ENCODE data around the gene IFRD2.
"Not testable (repeated sequence)": the region's sequence is repeated elsewhere in the genome, so short reads cannot be mapped to it uniquely, and the experiment has no call there.

IFRD2 gene

GRCh38 chr3:50290161-50290641 lies 2.0 kb downstream of the IFRD2 start:
- Mint-ChIP-seq H3K27ac (no peak overlapping the region), H3K4me3 (peak overlapping the region; percentile 43), H3K27me3 (ENCODE audit: low read depth) (no peaks in the 10 kb centered on the region), H3K36me3 (ENCODE audit: low read depth) (peaks cover 6% of the 10 kb centered on the region), H3K4me1 (ENCODE audit: low read depth) (peaks cover 13% of the 10 kb centered on the region), H3K9me3 (no peaks in the 10 kb centered on the region)
- DNase-seq (ENCODE audit: low spot score): no peak

GRCh38 chr3:50289130-50289529 lies 3.1 kb downstream of the IFRD2 start:
- H3K36me3 Mint-ChIP-seq (ENCODE audit: low read depth): peaks cover 6% of the 10 kb centered on the region
- H3K27me3 Mint-ChIP-seq (ENCODE audit: low read depth): no peaks in the 10 kb centered on the region
- no peaks in the 10 kb centered on the region for H3K9me3 Mint-ChIP-seq
- H3K4me1 Mint-ChIP-seq (ENCODE audit: low read depth): peaks cover 13% of the 10 kb centered on the region
- no peak overlapping the region for H3K27ac Mint-ChIP-seq
- no peak overlapping the region for H3K4me3 Mint-ChIP-seq
- no peak for DNase-seq (ENCODE audit: low spot score)

- no peak for DNase-seq (ENCODE audit: low spot score)
- no peaks in the 10 kb centered on the region for H3K27me3 Mint-ChIP-seq (ENCODE audit: low read depth)
- peaks cover 13% of the 10 kb centered on the region for H3K4me1 Mint-ChIP-seq (ENCODE audit: low read depth)
- peaks cover 6% of the 10 kb centered on the region for H3K36me3 Mint-ChIP-seq (ENCODE audit: low read depth)
- no peak overlapping the region for H3K4me3 Mint-ChIP-seq
- no peak overlapping the region for H3K27ac Mint-ChIP-seq
- H3K9me3 Mint-ChIP-seq: no peaks in the 10 kb centered on the region
Measured at GRCh38 chr3:50288387-50289007, 3.7 kb downstream of the IFRD2 start.

GRCh38 chr3:50287262-50287661 lies 5.0 kb downstream of the IFRD2 start:
- Mint-ChIP-seq H3K27me3 (ENCODE audit: low read depth) (no peaks in the 10 kb centered on the region), H3K4me3 (no peak overlapping the region), H3K4me1 (ENCODE audit: low read depth) (peaks cover 6% of the 10 kb centered on the region), H3K27ac (no peak overlapping the region), H3K9me3 (no peaks in the 10 kb centered on the region), H3K36me3 (ENCODE audit: low read depth) (peaks cover 6% of the 10 kb centered on the region)
- no peak for DNase-seq (ENCODE audit: low spot score)

GRCh38 chr3:50286322-50287227 lies 5.7 kb downstream of the IFRD2 start:
- DNase-seq (ENCODE audit: low spot score): no peak
- Mint-ChIP-seq H3K4me3 (no peak overlapping the region), H3K36me3 (ENCODE audit: low read depth) (peaks cover 6% of the 10 kb centered on the region), H3K27ac (no peak overlapping the region), H3K9me3 (no peaks in the 10 kb centered on the region), H3K4me1 (ENCODE audit: low read depth) (peaks cover 6% of the 10 kb centered on the region), H3K27me3 (ENCODE audit: low read depth) (no peaks in the 10 kb centered on the region)

GRCh38 chr3:50284121-50284520 lies 8.1 kb downstream of the IFRD2 start:
- DNase-seq (ENCODE audit: low spot score); H3K4me1 Mint-ChIP-seq (ENCODE audit: low read depth); H3K4me3 Mint-ChIP-seq; H3K27ac Mint-ChIP-seq; H3K36me3 Mint-ChIP-seq (ENCODE audit: low read depth); H3K9me3 Mint-ChIP-seq; H3K27me3 Mint-ChIP-seq (ENCODE audit: low read depth): not testable (repeated sequence)

- Mint-ChIP-seq H3K36me3 (ENCODE audit: low read depth) (no peaks in the 10 kb centered on the region), H3K4me1 (ENCODE audit: low read depth) (peaks cover 6% of the 10 kb centered on the region), H3K27ac (no peak overlapping the region), H3K27me3 (ENCODE audit: low read depth) (peaks cover 34% of the 10 kb centered on the region), H3K4me3 (no peak overlapping the region), H3K9me3 (no peaks in the 10 kb centered on the region)
- DNase-seq (ENCODE audit: low spot score): no peak
Measured at GRCh38 chr3:50279255-50280016, 12.8 kb downstream of the IFRD2 start.

- Mint-ChIP-seq H3K9me3 (no peaks in the 10 kb centered on the region), H3K27ac (no peak within 1 kb of the TSS), H3K36me3 (ENCODE audit: low read depth) (no peaks in the 10 kb centered on the region), H3K27me3 (ENCODE audit: low read depth) (peaks cover 39% of the 10 kb centered on the region), H3K4me1 (ENCODE audit: low read depth) (peaks cover 12% of the 10 kb centered on the region), H3K4me3 (no peak within 1 kb of the TSS)
- no peak for DNase-seq (ENCODE audit: low spot score)
Measured at GRCh38 chr3:50278880-50279224, 13.4 kb downstream of the IFRD2 start, which contains the start of gene LSMEM2. LSMEM2 (plus strand) TSS chr3:50279087; CDS start chr3:50279114, 27 bp downstream.

- no peak overlapping the region for H3K27ac Mint-ChIP-seq
- H3K9me3 Mint-ChIP-seq: no peaks in the 10 kb centered on the region
- H3K27me3 Mint-ChIP-seq (ENCODE audit: low read depth): peaks cover 41% of the 10 kb centered on the region
- no peaks in the 10 kb centered on the region for H3K36me3 Mint-ChIP-seq (ENCODE audit: low read depth)
- H3K4me3 Mint-ChIP-seq: no peak overlapping the region
- peaks cover 12% of the 10 kb centered on the region for H3K4me1 Mint-ChIP-seq (ENCODE audit: low read depth)
- no peak for DNase-seq (ENCODE audit: low spot score)
Measured at GRCh38 chr3:50278123-50278879, 13.9 kb downstream of the IFRD2 start.

GRCh38 chr3:50276762-50277101 lies 15.5 kb downstream of the IFRD2 start:
- Mint-ChIP-seq H3K4me1 (ENCODE audit: low read depth) (peaks cover 16% of the 10 kb centered on the region), H3K4me3 (no peak overlapping the region), H3K27me3 (ENCODE audit: low read depth) (peaks cover 46% of the 10 kb centered on the region), H3K27ac (no peak overlapping the region), H3K36me3 (ENCODE audit: low read depth) (no peaks in the 10 kb centered on the region), H3K9me3 (no peaks in the 10 kb centered on the region)
- no peak for DNase-seq (ENCODE audit: low spot score)

- Mint-ChIP-seq H3K27ac (no peak overlapping the region), H3K4me1 (ENCODE audit: low read depth) (peaks cover 16% of the 10 kb centered on the region), H3K9me3 (no peaks in the 10 kb centered on the region), H3K36me3 (ENCODE audit: low read depth) (no peaks in the 10 kb centered on the region), H3K27me3 (ENCODE audit: low read depth) (peaks cover 46% of the 10 kb centered on the region), H3K4me3 (peak overlapping the region; percentile 40)
- no peak for DNase-seq (ENCODE audit: low spot score)
Measured at GRCh38 chr3:50275996-50276761, 16.1 kb downstream of the IFRD2 start.

- H3K4me1 Mint-ChIP-seq (ENCODE audit: low read depth): peaks cover 16% of the 10 kb centered on the region
Measured at GRCh38 chr3:50275141-50275995, 16.9 kb downstream of the IFRD2 start.

More at GRCh38 chr3:50275141-50275995, 16.9 kb downstream of the IFRD2 start:
- no peaks in the 10 kb centered on the region for H3K9me3 Mint-ChIP-seq
- no peak for DNase-seq (ENCODE audit: low spot score)
- H3K27ac Mint-ChIP-seq: no peak overlapping the region
- H3K36me3 Mint-ChIP-seq (ENCODE audit: low read depth): no peaks in the 10 kb centered on the region
- H3K4me3 Mint-ChIP-seq: peak overlapping the region; percentile 40
- H3K27me3 Mint-ChIP-seq (ENCODE audit: low read depth): peaks cover 46% of the 10 kb centered on the region

Data from T-helper 2 cell treated with Interferon-gamma antibody and Interleukin-4, amounts not matched to agents 5 μg/mL and 100 μg/mL, for 36 hours (primary cell).